B cell (primary cell): ENCODE results near the gene PCDH15. TPM values are rescaled to one million over a fixed set of nuclear protein-coding genes. Genes with fewer than 3 reads are reported as not detected.

Experiments
- ATAC-seq: fragments of 200-7000 bp; cut with Tn5 transposase; one replicate; pipeline ENCODE4 v1.10.0; 2021; ENCODE audit warnings: low read depth, mild to moderate bottlenecking, moderate number of reproducible peaks, moderate library complexity
- CTCF ChIA-PET: fragments of 350-600 bp; sonication (Branson Sonifier 250); formaldehyde crosslinking; loops from one replicate; lab custom pipeline; 2021; ENCODE audit warnings: antibody characterized with exemption, inconsistent platforms; lab: Charles Lee
- POLR2A ChIA-PET: fragments of 350-600 bp; sonication (Branson Sonifier 250); formaldehyde crosslinking; loops from one replicate; lab custom pipeline; 2021; ENCODE audit warnings: antibody characterized with exemption; lab: Charles Lee
- DNase-seq: peaks from one replicate; pipeline ENCODE4 v3.0.0; 2013
- H2AFZ ChIP-seq: 2 replicates; pipeline ENCODE4 v1.6.1; 2012; ENCODE audit warnings: mild to moderate bottlenecking, low read depth, low read length; ENCODE audit not compliant: insufficient read depth, poor library complexity, severe bottlenecking
- H3K27ac ChIP-seq, 2 donors: 1 replicate in 1 of 2; 2 replicates in 1 of 2; pipeline ENCODE4 v1.5.1; 2012 to 2013; ENCODE audit warnings: low read length in 2 of 2, mild to moderate bottlenecking in 2 of 2, moderate library complexity in 1 of 2
- H3K27me3 ChIP-seq, 4 experiments: fragments of 200-600 bp in 1 of 4; sonication (generic) in 1 of 4; replicated peaks in 1 of 4; 1 replicate in 2 of 4; 2 replicates in 2 of 4; pipeline versions ENCODE4 v1.6.1 to v1.7.0; 2013 to 2016; ENCODE audit warnings: low read length in 3 of 4, mild to moderate bottlenecking in 2 of 4, mixed read lengths in 1 of 4, moderate library complexity in 1 of 4; ENCODE audit not compliant: insufficient read depth in 4 of 4, control insufficient read depth in 3 of 4; ENCODE audit errors: control extremely low read depth in 1 of 4
- H3K36me3 ChIP-seq, 2 experiments: replicated peaks in 1 of 2; 1 replicate in 1 of 2; 2 replicates in 1 of 2; pipeline versions ENCODE4 v1.6.1 to v1.7.1; 2013; ENCODE audit warnings: low read length in 1 of 2; ENCODE audit not compliant: insufficient read depth in 2 of 2, control insufficient read depth in 1 of 2; ENCODE audit errors: control extremely low read depth in 1 of 2, extremely low read depth in 1 of 2
- H3K4me1 ChIP-seq, 2 donors: fragments of 200-600 bp in 1 of 2; sonication (generic) in 1 of 2; 1 replicate in 1 of 2; 2 replicates in 1 of 2; pipeline versions ENCODE4 v1.5.1 to v1.6.1; 2013 to 2017; ENCODE audit warnings: low read length in 2 of 2; ENCODE audit not compliant: control insufficient read depth in 2 of 2, insufficient read depth in 2 of 2
- H3K4me2 ChIP-seq: replicated peaks from 2 replicates; pipeline ENCODE3; 2012; ENCODE audit warnings: mild to moderate bottlenecking, low read depth, low read length; ENCODE audit not compliant: poor library complexity, severe bottlenecking
- H3K4me3 ChIP-seq, 5 experiments: fragments of 200-600 bp in 1 of 5; sonication (generic) in 1 of 5; 1 replicate in 3 of 5; 2 replicates in 2 of 5; pipeline versions ENCODE4 v1.5.1 to v1.7.0; 2011 to 2016; ENCODE audit warnings: low read length in 4 of 5, mild to moderate bottlenecking in 4 of 5, low read depth in 2 of 5, control low read depth in 1 of 5, moderate library complexity in 1 of 5; ENCODE audit not compliant: insufficient read depth in 1 of 5; ENCODE audit errors: control extremely low read depth in 1 of 5, extremely low read depth in 1 of 5
- H3K79me2 ChIP-seq: fragments of 200-600 bp; sonication (generic); one replicate; pipeline ENCODE4 v1.6.0; 2016; ENCODE audit warnings: low read length; ENCODE audit not compliant: control insufficient read depth, insufficient read depth
- H3K9ac ChIP-seq: fragments of 200-600 bp; sonication (generic); 2 replicates; pipeline ENCODE4 v1.6.1; 2017; ENCODE audit warnings: mild to moderate bottlenecking, low read length, moderate library complexity
- H3K9me3 ChIP-seq, 3 donors: one replicate each; pipeline versions ENCODE4 v1.6.1 to v1.7.1; 2013; ENCODE audit warnings: low read length in 2 of 3; ENCODE audit not compliant: control insufficient read depth in 2 of 3, insufficient read depth in 1 of 3; ENCODE audit errors: control extremely low read depth in 1 of 3
- H4K20me1 ChIP-seq: 2 replicates; pipeline ENCODE4 v1.6.0; 2012; ENCODE audit warnings: mild to moderate bottlenecking, low read length; ENCODE audit not compliant: insufficient read depth, control insufficient read depth, poor library complexity, severe bottlenecking
- H3K27ac Mint-ChIP-seq: one replicate; pipeline ENCODE4 v1.8.0; 2021; ENCODE audit warnings: mixed read lengths
- H3K27me3 Mint-ChIP-seq: one replicate; pipeline ENCODE4 v1.8.0; 2021; ENCODE audit warnings: mixed read lengths
- H3K4me1 Mint-ChIP-seq: one replicate; pipeline ENCODE4 v1.8.0; 2021; ENCODE audit warnings: mixed read lengths
- H3K4me3 Mint-ChIP-seq: one replicate; pipeline ENCODE4 v1.8.0; 2021; ENCODE audit warnings: mixed read lengths
- H3K9me3 Mint-ChIP-seq: one replicate; pipeline ENCODE4 v1.8.0; 2022; ENCODE audit warnings: mixed read lengths; ENCODE audit not compliant: insufficient read depth
- EZH2 ChIP-seq: IDR thresholded peaks from 2 replicates; pipeline ENCODE4 v1.6.1; 2012; ENCODE audit warnings: borderline replicate concordance, low read depth, mild to moderate bottlenecking, moderate library complexity, low read length; ENCODE audit not compliant: insufficient read depth, poor library complexity, severe bottlenecking
- WGBS: methylation state at CpG from one replicate; pipeline ENCODE4 v1.1.5; 2013; ENCODE audit warnings: missing lambda C conversion rate; ENCODE audit not compliant: insufficient coverage; 5-methylcytosine and 5-hydroxymethylcytosine counted together
- intact Hi-C: fragments of 100-400 bp; cut with micrococcal nuclease; formaldehyde crosslinking; loops from one replicate; pipeline ENCODE4 v1.10.0; 2022
- polyA plus RNA-seq: library from polyadenylated mRNA; depleted of rRNA; stranded (reverse); fragments of >200 nt; gene quantifications from 2 replicates; pipeline ENCODE4 v1.2.3, GENCODE V29; 2012
- total RNA-seq, 2 donors: library from RNA; stranded (reverse); fragments of 120-200 nt in 1 of 2; gene quantifications; 1 replicate in 1 of 2; 2 replicates in 1 of 2; pipeline versions ENCODE4 v1.2.3 to v1.2.4, GENCODE V29; 2013 to 2022
- TF ChIP-seq, protein P1 (sequence below): fragments of 200-600 bp; IDR thresholded peaks from one replicate; pipeline ENCODE4 v1.8.0; 2022; ENCODE audit warnings: antibody characterized with exemption, mild to moderate bottlenecking

PCDH15 gene
- total and polyA plus RNA-seq, 2 donors (not counting 1 experiment from before 2014, with no cell fraction given): not detected

- Histone ChIP-seq H3K4me1 (no peaks in the 10 kb centered on the region), H3K4me2 (no peak overlapping the region), H4K20me1 (no peaks in the 10 kb centered on the region), H2AFZ (no peak overlapping the region), H3K27me3 (no peaks in the 10 kb centered on the region), H3K9me3 (no peaks in the 10 kb centered on the region), H3K36me3 (no peaks in the 10 kb centered on the region), H3K79me2 (no peaks in the 10 kb centered on the region), H3K9ac (no peak overlapping the region), H3K4me3 (no peak overlapping the region), H3K27ac (no peak overlapping the region)
- Mint-ChIP-seq H3K27me3 (no peaks in the 10 kb centered on the region), H3K4me1 (no peaks in the 10 kb centered on the region), H3K9me3 (no peaks in the 10 kb centered on the region), H3K27ac (no peak overlapping the region), H3K4me3 (no peak overlapping the region)
- ChIA-PET CTCF (no interaction called here), POLR2A (no interaction called here)
- WGBS: no CpG with 5 or more reads among the region's 1 CpG
- intact Hi-C loops: no loop called here
- DNase-seq (no peak), ATAC-seq (no peak)
- TF ChIP-seq, protein P1, sequence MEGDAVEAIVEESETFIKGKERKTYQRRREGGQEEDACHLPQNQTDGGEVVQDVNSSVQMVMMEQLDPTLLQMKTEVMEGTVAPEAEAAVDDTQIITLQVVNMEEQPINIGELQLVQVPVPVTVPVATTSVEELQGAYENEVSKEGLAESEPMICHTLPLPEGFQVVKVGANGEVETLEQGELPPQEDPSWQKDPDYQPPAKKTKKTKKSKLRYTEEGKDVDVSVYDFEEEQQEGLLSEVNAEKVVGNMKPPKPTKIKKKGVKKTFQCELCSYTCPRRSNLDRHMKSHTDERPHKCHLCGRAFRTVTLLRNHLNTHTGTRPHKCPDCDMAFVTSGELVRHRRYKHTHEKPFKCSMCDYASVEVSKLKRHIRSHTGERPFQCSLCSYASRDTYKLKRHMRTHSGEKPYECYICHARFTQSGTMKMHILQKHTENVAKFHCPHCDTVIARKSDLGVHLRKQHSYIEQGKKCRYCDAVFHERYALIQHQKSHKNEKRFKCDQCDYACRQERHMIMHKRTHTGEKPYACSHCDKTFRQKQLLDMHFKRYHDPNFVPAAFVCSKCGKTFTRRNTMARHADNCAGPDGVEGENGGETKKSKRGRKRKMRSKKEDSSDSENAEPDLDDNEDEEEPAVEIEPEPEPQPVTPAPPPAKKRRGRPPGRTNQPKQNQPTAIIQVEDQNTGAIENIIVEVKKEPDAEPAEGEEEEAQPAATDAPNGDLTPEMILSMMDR: no peak
- no peak for TF ChIP-seq EZH2
Observed at GRCh38 chr10:53836638-53837037, 964.4 kb downstream of the PCDH15 start.

GRCh38 chr10:53833908-53834307 lies 967.1 kb downstream of the PCDH15 start:
- H4K20me1 ChIP-seq: no peaks in the 10 kb centered on the region
- H3K4me3 Mint-ChIP-seq: no peak overlapping the region
- no peaks in the 10 kb centered on the region for H3K9me3 ChIP-seq
- H3K9ac ChIP-seq: no peak overlapping the region
- TF ChIP-seq, protein P1: no peak
- TF ChIP-seq EZH2: no peak
- ATAC-seq (no peak), DNase-seq (no peak)
- H3K27me3 Mint-ChIP-seq: no peaks in the 10 kb centered on the region
- no peaks in the 10 kb centered on the region for H3K27me3 ChIP-seq
- H3K4me1 ChIP-seq: no peaks in the 10 kb centered on the region
- no peaks in the 10 kb centered on the region for H3K36me3 ChIP-seq
- no CpG with 5 or more reads among the region's 2 CpGs for WGBS
- CTCF ChIA-PET: no interaction called here
- no peaks in the 10 kb centered on the region for H3K9me3 Mint-ChIP-seq
- no peak overlapping the region for H3K27ac Mint-ChIP-seq
- intact Hi-C loops: no loop called here
- no peak overlapping the region for H3K27ac ChIP-seq
- no peak overlapping the region for H3K4me2 ChIP-seq
- H3K4me1 Mint-ChIP-seq: no peaks in the 10 kb centered on the region
- no peak overlapping the region for H3K4me3 ChIP-seq
- no peak overlapping the region for H2AFZ ChIP-seq
- H3K79me2 ChIP-seq: no peaks in the 10 kb centered on the region
- POLR2A ChIA-PET: no interaction called here
